ENCODE data around the gene MAP3K8.

DNA sequence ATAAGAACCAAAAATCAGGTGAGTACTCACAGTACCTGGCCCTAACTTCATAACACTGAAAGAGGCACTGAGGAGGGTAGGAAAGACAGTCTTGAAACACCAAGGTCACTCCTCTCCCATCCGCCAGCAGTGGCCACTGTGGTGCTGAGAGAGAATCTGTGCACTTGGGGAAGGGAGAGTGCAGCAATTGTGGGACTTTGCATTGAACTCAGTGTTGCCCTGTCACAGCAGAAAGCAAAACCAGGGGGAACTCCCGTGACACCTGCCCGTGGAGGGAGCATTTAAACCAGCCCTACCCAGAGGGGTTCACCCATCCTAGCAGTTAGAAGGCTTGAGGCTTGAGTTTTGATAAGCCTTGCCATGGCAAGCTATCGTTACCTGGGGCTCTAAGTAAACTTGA, 35.2 kb upstream of the MAP3K8 start:
- TF ChIP-seq, protein P1, sequence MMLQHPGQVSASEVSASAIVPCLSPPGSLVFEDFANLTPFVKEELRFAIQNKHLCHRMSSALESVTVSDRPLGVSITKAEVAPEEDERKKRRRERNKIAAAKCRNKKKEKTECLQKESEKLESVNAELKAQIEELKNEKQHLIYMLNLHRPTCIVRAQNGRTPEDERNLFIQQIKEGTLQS (IDR thresholded peaks at IDR 0.05), result no peak
- TF ChIP-seq, protein P1 (CRISPR knock-in tag; conservative IDR thresholded peaks at IDR 0.05), result no peak
- TF ChIP-seq GATAD2A (IDR thresholded peaks at IDR 0.05) (no peak), SIN3A (IDR thresholded peaks at IDR 0.05; ENCODE audit: borderline replicate concordance in 2 of 2, control insufficient read depth in 1 of 2, low read depth in 2 of 2, low read length in 2 of 2) (no peak), SUPT5H (IDR thresholded peaks at IDR 0.05) (no peak), MYC (IDR thresholded peaks at IDR 0.05; ENCODE audit: low read depth, low read length) (no peak), MYC (CRISPR knock-in tag; IDR thresholded peaks at IDR 0.05; ENCODE audit: borderline replicate concordance, low read depth) (no peak), EGR1 (conservative IDR thresholded peaks at IDR 0.05) (no peak), TARDBP (IDR thresholded peaks at IDR 0.05) (no peak), NFIC (IDR thresholded peaks at IDR 0.05) (no peak), ZNF274 (IDR thresholded peaks at IDR 0.05; ENCODE audit: borderline replicate concordance, low read depth, low read length) (no peak)
- TF ChIP-seq, protein P2, sequence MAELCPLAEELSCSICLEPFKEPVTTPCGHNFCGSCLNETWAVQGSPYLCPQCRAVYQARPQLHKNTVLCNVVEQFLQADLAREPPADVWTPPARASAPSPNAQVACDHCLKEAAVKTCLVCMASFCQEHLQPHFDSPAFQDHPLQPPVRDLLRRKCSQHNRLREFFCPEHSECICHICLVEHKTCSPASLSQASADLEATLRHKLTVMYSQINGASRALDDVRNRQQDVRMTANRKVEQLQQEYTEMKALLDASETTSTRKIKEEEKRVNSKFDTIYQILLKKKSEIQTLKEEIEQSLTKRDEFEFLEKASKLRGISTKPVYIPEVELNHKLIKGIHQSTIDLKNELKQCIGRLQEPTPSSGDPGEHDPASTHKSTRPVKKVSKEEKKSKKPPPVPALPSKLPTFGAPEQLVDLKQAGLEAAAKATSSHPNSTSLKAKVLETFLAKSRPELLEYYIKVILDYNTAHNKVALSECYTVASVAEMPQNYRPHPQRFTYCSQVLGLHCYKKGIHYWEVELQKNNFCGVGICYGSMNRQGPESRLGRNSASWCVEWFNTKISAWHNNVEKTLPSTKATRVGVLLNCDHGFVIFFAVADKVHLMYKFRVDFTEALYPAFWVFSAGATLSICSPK (IDR thresholded peaks at IDR 0.05; ENCODE audit: borderline replicate concordance), result no peak
